ENCODE data around the gene TNFRSF9. TPM values are rescaled to one million over a fixed set of nuclear protein-coding genes. Genes with fewer than 3 reads are reported as not detected.

Gene TNFRSF9
- total and polyA plus RNA-seq, 9 of the 15 experiments (the other 6 are each of a cell fraction or from before 2014, with no cell fraction given): 0.04 to 0.29 (median 0.08) TPM; not detected in 1

- TF ChIP-seq ATF1 (CRISPR knock-in tag; IDR thresholded peaks at IDR 0.05) (no peak), ATF1 (tag; IDR thresholded peaks at IDR 0.05) (peak; percentile 27; the same call in 1 of the 2 replicates), SMARCE1 (IDR thresholded peaks at IDR 0.05) (0 out of 2 replicates have a peak, but pooled peaks have one; percentile 10), TOE1 (IDR thresholded peaks at IDR 0.05; ENCODE audit: borderline replicate concordance) (no peak), TOE1 (CRISPR knock-in tag; IDR thresholded peaks at IDR 0.05; ENCODE audit: borderline replicate concordance, low read depth) (no peak), MITF (IDR thresholded peaks at IDR 0.05) (no peak), CREBBP (IDR thresholded peaks at IDR 0.05; ENCODE audit: low read depth, low read length) (no peak), ASH1L (IDR thresholded peaks at IDR 0.05; ENCODE audit: borderline replicate concordance, low read depth, partially characterized antibody) (no peak), HNRNPK (IDR thresholded peaks at IDR 0.05; ENCODE audit: low read depth, low read length, poor library complexity, severe bottlenecking) (no peak), POLR2G (IDR thresholded peaks at IDR 0.05; ENCODE audit: low read depth, low read length) (no peak), ZNF184 (CRISPR knock-in tag; IDR thresholded peaks at IDR 0.05) (no peak), PKNOX1 (IDR thresholded peaks at IDR 0.05) (peak; percentile 31)
- TF ChIP-seq, protein P1, sequence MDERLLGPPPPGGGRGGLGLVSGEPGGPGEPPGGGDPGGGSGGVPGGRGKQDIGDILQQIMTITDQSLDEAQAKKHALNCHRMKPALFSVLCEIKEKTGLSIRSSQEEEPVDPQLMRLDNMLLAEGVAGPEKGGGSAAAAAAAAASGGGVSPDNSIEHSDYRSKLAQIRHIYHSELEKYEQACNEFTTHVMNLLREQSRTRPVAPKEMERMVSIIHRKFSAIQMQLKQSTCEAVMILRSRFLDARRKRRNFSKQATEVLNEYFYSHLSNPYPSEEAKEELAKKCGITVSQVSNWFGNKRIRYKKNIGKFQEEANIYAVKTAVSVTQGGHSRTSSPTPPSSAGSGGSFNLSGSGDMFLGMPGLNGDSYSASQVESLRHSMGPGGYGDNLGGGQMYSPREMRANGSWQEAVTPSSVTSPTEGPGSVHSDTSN (CRISPR knock-in tag; IDR thresholded peaks at IDR 0.05; ENCODE audit: low read depth): no peak
- TF ChIP-seq, protein P1 (tag; conservative IDR thresholded peaks at IDR 0.05; ENCODE audit: low read depth): peak; percentile 26; the same call in 1 of the 2 replicates
- TF ChIP-seq, protein P2, sequence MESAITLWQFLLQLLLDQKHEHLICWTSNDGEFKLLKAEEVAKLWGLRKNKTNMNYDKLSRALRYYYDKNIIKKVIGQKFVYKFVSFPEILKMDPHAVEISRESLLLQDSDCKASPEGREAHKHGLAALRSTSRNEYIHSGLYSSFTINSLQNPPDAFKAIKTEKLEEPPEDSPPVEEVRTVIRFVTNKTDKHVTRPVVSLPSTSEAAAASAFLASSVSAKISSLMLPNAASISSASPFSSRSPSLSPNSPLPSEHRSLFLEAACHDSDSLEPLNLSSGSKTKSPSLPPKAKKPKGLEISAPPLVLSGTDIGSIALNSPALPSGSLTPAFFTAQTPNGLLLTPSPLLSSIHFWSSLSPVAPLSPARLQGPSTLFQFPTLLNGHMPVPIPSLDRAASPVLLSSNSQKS (CRISPR knock-in tag; IDR thresholded peaks at IDR 0.05): no peak
- TF ChIP-seq, protein P3, sequence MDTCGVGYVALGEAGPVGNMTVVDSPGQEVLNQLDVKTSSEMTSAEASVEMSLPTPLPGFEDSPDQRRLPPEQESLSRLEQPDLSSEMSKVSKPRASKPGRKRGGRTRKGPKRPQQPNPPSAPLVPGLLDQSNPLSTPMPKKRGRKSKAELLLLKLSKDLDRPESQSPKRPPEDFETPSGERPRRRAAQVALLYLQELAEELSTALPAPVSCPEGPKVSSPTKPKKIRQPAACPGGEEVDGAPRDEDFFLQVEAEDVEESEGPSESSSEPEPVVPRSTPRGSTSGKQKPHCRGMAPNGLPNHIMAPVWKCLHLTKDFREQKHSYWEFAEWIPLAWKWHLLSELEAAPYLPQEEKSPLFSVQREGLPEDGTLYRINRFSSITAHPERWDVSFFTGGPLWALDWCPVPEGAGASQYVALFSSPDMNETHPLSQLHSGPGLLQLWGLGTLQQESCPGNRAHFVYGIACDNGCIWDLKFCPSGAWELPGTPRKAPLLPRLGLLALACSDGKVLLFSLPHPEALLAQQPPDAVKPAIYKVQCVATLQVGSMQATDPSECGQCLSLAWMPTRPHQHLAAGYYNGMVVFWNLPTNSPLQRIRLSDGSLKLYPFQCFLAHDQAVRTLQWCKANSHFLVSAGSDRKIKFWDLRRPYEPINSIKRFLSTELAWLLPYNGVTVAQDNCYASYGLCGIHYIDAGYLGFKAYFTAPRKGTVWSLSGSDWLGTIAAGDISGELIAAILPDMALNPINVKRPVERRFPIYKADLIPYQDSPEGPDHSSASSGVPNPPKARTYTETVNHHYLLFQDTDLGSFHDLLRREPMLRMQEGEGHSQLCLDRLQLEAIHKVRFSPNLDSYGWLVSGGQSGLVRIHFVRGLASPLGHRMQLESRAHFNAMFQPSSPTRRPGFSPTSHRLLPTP (IDR thresholded peaks at IDR 0.05; ENCODE audit: borderline replicate concordance, extremely low read depth, insufficient read length): no peak
- TF ChIP-seq, protein P4, sequence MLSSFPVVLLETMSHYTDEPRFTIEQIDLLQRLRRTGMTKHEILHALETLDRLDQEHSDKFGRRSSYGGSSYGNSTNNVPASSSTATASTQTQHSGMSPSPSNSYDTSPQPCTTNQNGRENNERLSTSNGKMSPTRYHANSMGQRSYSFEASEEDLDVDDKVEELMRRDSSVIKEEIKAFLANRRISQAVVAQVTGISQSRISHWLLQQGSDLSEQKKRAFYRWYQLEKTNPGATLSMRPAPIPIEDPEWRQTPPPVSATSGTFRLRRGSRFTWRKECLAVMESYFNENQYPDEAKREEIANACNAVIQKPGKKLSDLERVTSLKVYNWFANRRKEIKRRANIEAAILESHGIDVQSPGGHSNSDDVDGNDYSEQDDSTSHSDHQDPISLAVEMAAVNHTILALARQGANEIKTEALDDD (IDR thresholded peaks at IDR 0.05): no peak
These were observed at the start of gene TNFRSF9 (continued) for GRCh38 chr1:7940745-7941436.

Data from K562 (cell line).